ENCODE data around the gene CDC25B. TPM values are rescaled to one million over a fixed set of nuclear protein-coding genes. Genes with fewer than 3 reads are reported as not detected.

CDC25B gene
- total and polyA plus RNA-seq, 2 of the 13 experiments (the other 11 are each of a cell fraction or from before 2014, with no cell fraction given) = 14.5 to 19.4 TPM

GRCh38 chr20:3783068-3783489 is 13.0 kb upstream of the CDC25B start (continued):
- TF ChIP-seq ZNF740 (CRISPR knock-in tag; IDR thresholded peaks at IDR 0.05) (0 out of 2 replicates have a peak, but pooled peaks have one; percentile 17), ZNF407 (CRISPR knock-in tag; IDR thresholded peaks at IDR 0.05; ENCODE audit: not compliant biosample characterization) (no peak), NFE2L2 (IDR thresholded peaks at IDR 0.05; ENCODE audit: low read length) (no peak), POLR2A (IDR thresholded peaks at IDR 0.05; ENCODE audit: insufficient read depth in 1 of 2, low read depth in 2 of 2, low read length in 2 of 2) (peak; percentile 15 to 25; a peak in 1 of 4 replicates), ZNF318 (CRISPR knock-in tag; IDR thresholded peaks at IDR 0.05) (0 out of 2 replicates have a peak, but pooled peaks have one; percentile 43), KDM3A (CRISPR knock-in tag; IDR thresholded peaks at IDR 0.05; ENCODE audit: low read depth) (no peak), BORCS8-MEF2B (CRISPR knock-in tag; IDR thresholded peaks at IDR 0.05) (0 out of 2 replicates have a peak, but pooled peaks have one; percentile 32), PATZ1 (CRISPR knock-in tag; IDR thresholded peaks at IDR 0.05) (peak; percentile 49), ZNF136 (CRISPR knock-in tag; IDR thresholded peaks at IDR 0.05; ENCODE audit: low read depth) (no peak), EEA1 (CRISPR knock-in tag; IDR thresholded peaks at IDR 0.05; ENCODE audit: borderline replicate concordance) (no peak), TAF1 (CRISPR knock-in tag; IDR thresholded peaks at IDR 0.05) (no peak)

All from HepG2 (cell line).